NCI-H1930 (cell line): Measurements from ENCODE around the gene PEX11G.
A peak's percentile ranks its signal among the peaks of the same experiment; 100 is the strongest.

Source experiments
- DNase-seq, 2 experiments: peaks; one replicate each; lab custom pipeline; 2025; lab: John Stamatoyannopoulos, UW

PEX11G gene

DNA sequence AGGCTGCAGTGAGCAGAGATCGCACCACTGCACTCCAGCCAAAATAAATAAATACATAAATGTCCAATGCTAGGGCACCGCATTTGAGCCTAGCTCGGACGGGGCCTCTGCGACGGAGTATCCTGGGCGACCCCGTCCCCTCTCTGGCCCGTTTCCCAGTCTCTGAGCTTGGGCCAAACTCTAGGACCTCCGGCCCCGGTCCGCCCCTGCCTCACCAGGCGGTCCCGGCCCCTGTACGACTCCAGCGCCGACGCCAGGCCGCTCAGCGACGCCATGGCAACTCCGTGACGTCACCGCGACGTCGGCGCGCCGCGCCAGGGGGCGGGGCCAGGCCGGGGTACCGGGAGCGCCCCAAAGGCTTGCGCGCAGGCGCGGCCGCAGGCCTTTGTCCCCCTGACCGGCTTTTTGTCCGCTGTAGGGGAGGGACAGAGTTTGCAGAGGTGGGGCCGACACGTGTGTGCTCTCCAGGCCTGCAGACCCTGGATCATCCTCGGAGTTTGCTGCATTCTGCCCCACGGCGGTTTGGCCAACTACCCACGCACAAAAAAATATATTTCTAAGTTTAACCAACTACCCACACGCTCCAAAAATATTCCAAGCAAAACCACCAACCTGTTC, at the start of gene PEX11G:
PEX11G (minus strand) TSS at position 300 of the 618 bp plus-strand sequence; CDS start at position 275, 25 bp downstream.
- DNase-seq: peak; percentile 87 to 91

GRCh38 chr19:7535998-7536695, 47.3 kb upstream of the PEX11G start:
- no peak for DNase-seq

DNA sequence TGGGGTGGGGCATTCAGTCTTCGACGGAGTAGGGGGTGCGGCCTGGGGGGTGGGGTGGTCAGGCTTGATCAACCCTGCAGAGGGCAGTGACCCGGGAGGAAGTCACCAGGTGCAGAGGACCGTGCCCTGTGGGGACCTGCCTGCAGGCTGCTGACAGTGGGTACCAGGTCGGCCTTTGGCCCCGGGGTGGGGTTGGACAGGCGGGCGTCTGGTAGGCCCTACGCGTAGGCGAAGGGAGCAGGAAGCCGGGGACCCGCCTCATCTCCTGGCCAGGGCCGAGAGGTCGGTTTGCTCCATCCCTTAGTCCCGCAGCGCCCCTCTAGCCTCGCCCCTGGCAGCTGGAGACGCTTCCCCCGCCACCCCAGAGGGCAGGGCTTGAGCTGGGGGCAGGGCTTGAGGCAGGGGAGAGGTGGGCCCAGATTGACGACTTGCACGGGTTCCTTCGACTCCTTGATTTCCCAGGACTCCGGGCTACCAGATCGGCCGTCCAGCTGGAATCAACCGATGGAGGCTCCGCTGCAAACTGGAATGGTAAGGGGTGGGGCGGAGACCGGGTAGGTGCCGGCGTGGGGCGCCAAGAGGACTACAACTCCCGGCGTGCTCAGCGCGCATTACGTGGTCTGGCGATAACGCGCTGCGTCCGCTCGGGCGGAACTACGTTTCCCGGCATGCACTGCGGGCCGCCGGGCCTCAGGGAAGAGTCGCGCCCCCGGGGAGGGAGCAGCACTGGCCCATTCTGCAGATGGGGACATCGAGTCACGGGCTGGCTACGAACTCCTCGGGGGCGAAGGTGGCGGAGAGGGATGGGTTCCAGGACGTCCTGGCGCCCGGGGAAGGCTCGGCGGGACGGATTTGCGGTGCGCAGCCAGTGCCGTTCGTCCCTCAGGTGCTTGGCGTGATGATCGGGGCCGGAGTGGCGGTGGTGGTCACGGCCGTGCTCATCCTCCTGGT, 46.5 kb upstream of the PEX11G start, which contains the start of gene PNPLA6:
PNPLA6 (plus strand) TSS at position 671 of the 951 bp plus-strand sequence; CDS start at position 743, 72 bp downstream.
- peak; percentile 73 to 83 for DNase-seq

- DNase-seq: peak; percentile 12 to 55
Observed at GRCh38 chr19:7534531-7535046, 45.8 kb upstream of the PEX11G start.

GRCh38 chr19:7533925-7534480, 45.2 kb upstream of the PEX11G start:
- DNase-seq: peak; percentile 60 to 70

DNA sequence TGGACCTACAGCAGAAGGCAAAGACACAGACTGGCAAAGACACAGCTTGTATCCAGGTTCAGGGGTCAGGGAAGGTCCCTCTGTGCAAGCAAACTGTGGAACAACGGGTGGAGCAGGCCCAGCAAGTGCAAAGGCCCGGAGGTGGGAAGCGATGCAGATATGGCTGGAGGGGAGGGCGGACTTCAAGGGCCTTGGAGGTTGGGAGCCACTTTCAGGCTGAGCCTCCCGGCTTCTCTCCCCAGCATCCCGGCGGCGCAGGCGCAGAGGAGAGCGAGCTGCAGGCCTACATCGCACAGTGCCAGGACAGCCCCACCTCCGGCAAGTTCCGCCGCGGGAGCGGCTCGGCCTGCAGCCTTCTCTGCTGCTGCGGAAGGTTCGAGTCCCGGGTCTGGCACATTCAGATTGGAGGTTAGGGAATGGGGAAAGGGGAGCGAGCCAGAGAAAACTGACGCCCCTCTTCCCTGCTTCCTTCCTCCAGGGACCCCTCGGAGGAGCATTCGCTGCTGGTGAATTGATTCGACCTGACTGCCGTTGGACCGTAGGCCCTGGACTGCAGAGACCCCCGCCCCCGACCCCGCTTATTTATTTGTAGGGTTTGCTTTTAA, 44.5 kb upstream of the PEX11G start:
- no peak for DNase-seq

DNA sequence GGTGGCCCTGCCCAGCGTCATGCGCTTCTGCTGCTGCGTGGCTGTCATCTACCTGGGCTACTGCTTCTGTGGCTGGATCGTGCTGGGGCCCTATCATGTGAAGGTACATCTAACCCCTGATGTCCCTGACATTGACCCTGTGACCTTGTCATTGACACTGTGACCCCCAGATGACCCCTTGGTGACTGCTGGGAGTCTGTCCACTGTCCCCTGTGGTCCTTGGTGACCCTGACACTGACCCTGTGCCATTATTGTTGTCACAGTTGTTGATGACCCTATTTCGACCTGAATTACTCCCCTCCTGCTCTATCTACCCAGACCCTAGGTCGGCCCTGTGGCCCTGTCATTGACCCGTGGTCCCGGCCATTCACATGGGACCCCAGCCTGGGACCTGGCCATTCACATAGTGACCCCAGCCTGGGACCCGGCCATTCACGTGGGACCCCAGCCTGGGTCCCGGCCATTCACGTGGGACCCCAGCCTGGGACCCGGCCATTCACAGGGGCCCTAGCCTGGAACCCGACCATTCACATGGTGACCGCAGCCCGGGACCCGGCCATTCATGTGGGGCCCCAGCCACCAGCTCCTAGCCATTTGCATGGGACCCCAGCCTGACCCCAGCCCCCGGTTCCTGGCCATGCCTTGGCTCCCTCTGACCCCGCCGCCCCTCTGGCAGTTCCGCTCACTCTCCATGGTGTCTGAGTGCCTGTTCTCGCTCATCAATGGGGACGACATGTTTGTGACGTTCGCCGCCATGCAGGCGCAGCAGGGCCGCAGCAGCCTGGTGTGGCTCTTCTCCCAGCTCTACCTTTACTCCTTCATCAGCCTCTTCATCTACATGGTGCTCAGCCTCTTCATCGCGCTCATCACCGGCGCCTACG, 41.0 kb upstream of the PEX11G start:
- no peak for DNase-seq

DNA sequence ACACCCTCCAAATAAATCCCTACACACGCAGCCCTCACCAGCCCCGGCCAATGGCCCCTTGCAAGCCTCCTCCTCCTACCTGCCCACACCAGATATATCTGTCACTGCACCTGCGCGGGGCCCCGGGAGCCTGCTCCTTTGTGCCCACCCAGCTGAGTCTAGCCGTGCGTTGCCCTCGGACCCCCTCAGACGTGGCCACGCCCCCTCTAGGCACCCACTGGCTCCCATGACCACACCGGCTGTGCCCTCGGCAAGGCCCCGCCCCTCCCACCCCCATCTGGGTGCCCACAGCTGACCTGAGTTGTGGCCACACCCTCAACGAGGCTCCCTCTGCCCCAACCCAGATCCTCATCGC, 40.4 kb upstream of the PEX11G start:
- no peak for DNase-seq

GRCh38 chr19:7528522-7529245, 39.8 kb upstream of the PEX11G start:
- DNase-seq: no peak

GRCh38 chr19:7528192-7528519, 39.3 kb upstream of the PEX11G start:
- no peak for DNase-seq

- no peak for DNase-seq
Observed at GRCh38 chr19:7527516-7528191, 38.8 kb upstream of the PEX11G start.

- DNase-seq: no peak
Observed at GRCh38 chr19:7526059-7526929, 37.5 kb upstream of the PEX11G start.

DNA sequence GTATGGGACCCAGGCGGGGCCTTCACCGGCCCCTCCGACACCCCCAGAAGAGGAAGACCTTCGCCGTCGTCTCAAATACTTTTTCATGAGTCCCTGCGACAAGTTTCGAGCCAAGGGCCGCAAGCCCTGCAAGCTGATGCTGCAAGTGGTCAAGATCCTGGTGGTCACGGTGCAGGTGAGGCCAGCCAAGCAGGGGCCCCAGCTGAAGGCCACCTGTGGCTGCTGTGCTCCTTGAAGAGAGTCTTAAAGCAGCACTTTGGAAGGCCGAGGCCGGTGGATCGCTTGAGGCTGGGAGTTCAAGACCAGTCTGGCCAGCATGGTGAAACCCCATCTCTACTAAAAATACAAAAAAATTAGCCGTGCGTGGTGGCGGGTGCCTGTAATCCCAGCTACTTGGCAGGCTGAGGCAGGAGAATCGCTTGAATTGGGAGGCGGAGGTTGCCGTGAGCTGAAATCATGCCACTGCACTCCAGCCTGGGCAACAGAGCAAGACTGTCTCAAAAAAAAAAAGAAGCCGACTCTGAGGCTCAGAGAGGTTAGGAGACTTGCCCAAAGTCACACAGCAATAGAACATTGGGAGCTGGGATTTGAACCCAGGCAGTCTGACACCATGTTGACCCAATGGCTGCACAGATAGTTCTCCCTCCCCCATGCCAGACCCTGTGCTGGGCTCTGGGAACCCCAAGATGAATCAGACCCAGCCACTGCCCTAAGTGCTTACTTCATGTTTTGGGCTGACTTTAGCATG, 36.3 kb upstream of the PEX11G start:
- DNase-seq: no peak

GRCh38 chr19:7524523-7524922, 35.7 kb upstream of the PEX11G start:
- DNase-seq: no peak

- no peak for DNase-seq
Observed at GRCh38 chr19:7522923-7523667, 34.3 kb upstream of the PEX11G start.

DNA sequence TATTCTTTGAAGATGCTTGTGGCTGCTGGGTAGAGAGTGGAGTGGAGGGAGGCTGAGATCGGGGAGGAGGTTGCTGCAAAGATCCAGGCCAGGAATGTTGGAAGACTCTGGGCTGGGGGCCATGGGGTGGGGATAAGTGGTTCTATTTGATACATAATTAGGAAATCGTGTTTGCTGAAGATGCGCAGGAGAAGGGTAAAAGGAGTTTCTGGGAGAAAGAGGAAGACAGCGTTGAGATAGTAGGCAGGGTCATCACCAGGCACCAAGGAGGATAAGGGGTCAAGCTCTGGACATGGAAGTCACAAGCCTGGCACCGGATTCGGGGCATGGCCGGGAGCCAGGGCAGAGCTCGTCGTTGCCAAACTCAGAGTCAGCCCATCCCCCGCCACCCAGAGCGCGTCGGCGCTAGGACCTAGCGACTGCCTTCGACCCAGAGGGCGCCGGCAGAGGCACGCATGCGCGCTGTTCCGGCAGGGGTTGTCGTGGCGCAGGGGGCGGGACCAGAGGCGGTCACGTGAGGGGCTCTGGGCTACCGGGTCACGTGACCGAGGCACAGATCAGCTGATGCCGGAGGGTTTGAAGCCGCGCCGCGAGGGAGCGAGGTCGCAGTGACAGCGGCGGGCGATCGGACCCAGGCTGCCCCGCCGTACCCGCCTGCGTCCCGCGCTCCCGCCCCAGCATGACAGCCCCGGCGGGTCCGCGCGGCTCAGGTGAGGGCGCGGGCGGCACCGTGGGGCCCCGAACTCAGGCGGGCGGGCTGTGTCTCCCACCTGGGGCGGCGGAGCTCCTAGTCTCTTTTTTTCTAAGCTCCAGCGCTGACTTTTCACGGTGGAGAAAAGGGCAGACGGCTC, 33.5 kb upstream of the PEX11G start, which contains the start of gene MCOLN1:
MCOLN1 (plus strand) TSS at position 553 of the 851 bp plus-strand sequence; CDS start at position 680, 127 bp downstream.
- DNase-seq: peak; percentile 87 to 95
